Right renal cortex interstitium (tissue), 3 donors: ENCODE measurements around the gene SH3TC1. TPM values are rescaled to one million over a fixed set of nuclear protein-coding genes. Genes with fewer than 3 reads are reported as not detected.

Source experiments
- DNase-seq, 3 donors: peaks; one replicate each; pipeline ENCODE4 v3.0.0-alpha.2; 2013; ENCODE audit warnings: low read depth in 3 of 3, low spot score in 2 of 3
- polyA plus RNA-seq, 3 donors: library from polyadenylated mRNA; unstranded; fragments of 120-200 nt; gene quantifications; one replicate each; pipeline ENCODE4 v1.2.1, GENCODE V29; 2013; ENCODE audit not compliant: insufficient read length in 3 of 3

The SH3TC1 gene
- polyA plus RNA-seq, 3 donors: 19.3 to 22.3 (median 19.4) TPM

DNA sequence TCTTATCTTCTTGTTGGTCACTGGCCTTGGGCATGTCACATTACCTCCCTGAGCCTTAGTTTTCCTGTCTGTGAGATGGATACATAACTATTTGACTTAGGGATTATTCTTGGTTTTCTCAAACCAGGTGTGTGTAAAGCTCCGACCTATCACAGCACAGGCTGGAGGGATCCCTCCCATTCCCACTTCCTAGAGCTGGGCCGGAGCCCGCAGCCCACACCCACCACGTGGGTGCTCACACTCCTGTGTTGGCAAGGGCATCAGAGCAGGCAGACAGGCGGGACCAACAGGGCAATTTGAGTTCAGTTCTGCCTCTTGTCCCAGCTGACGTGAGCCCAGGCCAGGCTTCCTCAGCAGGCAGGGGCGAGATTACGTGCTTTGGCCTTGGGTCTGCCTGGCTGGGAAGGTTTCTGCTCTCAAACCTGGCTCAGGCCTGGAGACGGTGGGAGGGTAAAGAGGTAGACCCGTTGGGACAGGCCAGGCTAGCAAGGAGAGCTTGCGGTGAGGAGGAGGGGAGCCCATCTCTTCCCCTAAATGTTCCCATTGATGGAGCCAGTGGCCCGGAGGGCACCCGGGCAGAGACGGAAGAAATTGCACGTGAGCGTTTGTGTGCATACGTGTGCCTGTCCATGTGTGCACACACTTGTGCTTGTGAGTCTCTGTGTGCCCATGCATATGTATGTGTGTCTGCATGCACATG lies 734 bp upstream of the SH3TC1 start:
- DNase-seq: no peak

DNA sequence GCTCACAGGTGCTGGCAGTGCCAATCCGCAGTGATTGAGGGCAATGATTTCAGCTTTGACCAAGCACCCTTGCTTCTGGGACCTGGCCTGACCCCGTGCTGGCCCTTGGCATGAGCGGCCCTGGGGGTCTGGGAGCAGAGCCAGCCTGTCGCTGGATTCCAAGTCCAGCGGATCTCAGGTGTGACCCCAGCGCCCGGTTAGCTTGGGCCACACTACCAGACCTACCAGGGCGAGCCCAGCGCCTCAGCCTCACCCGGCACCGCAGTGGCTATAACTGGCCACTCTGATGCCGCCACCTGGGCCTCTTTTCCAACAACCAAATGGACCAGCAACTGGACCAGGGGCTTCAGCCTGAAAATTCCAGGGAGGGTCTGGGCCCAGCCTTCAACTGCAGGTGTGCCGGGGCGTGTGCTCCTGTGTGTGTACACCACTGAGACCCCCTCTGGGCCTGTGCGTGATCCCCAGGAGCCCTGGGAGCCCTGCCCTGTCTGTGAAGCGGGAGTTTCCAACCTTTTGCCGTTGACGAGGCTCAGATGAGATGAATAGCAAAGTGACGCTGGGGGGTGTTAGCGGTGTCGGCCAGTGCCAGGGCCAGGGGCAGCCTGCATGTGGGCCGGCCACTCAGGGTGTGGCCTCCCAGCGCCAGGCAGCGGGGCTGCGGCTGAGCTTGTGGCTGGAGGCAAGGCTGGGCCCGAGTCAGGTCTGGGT lies 658 bp downstream of the SH3TC1 start:
- DNase-seq: no peak

GRCh38 chr4:8200302-8200975 lies 1.3 kb downstream of the SH3TC1 start:
- no peak for DNase-seq

DNA sequence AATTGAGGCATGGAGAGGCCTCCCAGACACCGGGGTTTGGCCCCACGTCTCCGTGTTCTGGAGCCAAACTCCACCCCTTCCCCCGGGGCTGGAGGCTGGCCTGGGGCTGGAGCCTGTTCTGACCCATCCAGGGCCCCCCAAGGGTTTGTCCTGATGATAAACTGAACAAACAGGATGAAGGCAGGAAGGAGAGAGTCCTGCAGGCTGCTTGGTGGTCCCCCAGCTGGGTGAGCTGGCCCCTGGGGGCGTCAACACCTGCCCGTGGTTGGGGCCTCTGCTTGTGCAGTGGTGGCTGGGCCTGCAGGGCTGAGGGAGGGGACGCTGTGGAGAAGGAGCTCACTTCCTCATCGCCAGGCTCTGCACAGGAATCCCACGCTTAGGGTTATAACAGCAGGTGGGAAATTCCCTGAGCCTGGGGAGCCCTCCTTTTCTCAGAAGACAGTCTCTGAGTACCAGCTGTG lies 2.3 kb downstream of the SH3TC1 start:
- DNase-seq: no peak

DNA sequence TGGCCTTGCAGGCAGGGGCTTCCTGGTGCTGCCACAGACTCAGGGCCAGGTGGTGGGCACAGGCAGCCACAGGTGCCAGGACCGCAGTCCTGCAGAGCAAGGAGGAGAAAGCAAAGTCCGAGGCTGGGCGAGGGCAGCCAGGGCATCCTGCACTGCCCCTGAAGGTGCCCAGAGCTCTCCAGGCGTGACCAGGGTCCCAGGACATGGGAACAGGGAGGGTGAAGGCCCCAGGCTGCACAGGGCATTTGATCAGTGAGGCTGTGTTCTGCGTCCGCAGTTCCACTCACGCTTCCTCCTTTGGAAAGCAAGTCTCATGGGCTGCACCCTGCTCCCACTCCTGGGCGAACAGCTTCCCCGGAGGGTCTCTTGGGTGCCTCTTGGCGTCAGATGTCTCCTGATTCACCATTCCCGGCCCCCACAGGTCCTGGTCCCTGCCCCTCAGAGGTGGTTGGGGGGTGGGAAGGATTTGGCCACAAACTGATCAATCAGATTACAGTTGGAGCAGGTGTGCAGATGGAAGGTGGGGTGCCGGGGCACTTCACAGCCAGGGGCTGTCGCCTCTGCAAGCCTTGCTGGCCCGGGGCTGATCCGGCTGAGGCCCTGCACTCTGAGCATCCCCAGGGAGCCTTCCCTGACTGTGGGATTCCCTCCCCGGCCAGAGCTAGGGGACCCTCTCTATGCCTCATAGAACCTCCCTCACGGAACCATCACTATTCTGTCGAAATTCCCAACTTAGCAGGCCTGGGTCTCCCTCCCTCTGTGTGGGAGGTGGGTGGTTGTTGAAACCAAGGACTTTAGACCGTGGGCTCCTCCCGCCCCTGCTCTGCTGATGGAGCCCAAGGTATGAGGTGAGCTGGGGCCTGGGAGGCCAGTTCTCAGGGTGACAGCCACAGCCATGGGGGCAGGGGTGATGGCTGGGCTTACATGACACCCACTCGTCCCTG lies 3.3 kb downstream of the SH3TC1 start:
- DNase-seq: no peak

DNA sequence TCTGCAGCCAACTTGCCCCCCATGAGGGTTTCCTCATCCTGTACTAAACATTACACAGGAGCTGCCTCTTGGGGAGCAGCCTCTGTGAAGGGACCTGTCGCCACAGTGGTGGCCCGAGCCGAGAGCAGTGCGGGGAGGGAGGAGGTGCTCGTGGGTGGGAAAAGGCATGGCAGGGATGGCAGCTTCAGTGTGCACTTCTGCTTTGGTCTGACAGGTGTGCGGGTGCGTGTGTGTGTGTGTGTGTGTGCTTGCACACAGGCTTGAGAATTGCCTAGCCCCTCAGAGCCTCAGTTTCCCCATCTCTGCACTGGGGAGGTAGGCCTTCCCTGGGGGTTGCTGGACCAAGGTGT lies 3.9 kb downstream of the SH3TC1 start:
- no peak for DNase-seq

GRCh38 chr4:8203817-8204216 lies 4.7 kb downstream of the SH3TC1 start:
- DNase-seq: no peak

DNA sequence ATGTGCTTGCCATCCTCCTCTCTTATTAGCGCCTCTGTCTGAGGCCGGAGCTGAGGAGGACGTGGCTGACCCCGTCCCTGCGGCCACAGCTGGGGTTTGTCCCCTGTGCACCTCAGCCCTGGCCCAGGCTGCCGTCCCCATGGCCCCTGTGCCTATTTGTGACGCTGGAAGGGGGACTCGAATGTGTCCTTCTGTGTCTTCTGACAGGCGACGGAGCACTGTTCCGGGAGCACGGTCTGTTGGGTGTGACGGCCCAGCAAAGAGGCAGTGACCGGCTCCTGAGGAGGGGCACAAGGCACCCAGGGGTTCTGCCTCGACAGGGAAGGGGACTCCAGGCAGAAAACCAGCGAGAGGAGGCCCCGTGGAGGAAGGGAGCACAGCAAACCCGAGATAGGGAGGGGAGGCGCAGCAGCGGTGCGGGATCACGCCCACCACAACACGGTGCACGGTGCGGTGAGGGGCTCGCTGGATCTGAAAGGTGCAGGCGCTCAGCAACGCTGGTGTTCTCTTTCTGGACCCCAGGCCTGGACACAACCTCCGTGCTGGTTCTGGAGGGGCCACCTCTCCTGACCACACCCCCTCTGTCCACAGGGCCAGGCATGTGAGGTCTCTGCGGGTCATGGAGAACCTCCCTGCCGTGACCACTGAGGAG lies 5.6 kb downstream of the SH3TC1 start:
- no peak for DNase-seq

- DNase-seq: no peak
Measured at GRCh38 chr4:8205241-8205707, 6.2 kb downstream of the SH3TC1 start.

GRCh38 chr4:8205749-8206611 lies 6.9 kb downstream of the SH3TC1 start:
- no peak for DNase-seq

DNA sequence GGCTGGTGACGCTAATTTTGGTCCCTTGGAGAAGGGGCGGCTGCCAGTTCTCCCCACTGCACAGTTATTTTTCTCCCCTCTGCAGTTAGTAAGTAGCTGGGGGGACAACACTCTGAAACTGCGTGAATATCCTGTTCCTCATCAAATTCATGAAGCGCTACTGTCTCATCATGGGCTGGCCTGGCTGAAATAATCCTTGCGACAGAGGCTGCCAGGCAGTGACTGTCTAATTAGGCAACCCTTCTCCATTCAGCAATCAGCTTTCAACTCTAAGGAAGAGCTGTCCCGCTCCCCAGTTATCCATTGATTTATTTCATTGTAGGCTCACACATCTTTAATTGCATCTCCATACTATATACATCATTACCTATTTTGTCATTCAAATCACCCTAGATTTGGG lies 8.2 kb downstream of the SH3TC1 start:
- DNase-seq: no peak

DNA sequence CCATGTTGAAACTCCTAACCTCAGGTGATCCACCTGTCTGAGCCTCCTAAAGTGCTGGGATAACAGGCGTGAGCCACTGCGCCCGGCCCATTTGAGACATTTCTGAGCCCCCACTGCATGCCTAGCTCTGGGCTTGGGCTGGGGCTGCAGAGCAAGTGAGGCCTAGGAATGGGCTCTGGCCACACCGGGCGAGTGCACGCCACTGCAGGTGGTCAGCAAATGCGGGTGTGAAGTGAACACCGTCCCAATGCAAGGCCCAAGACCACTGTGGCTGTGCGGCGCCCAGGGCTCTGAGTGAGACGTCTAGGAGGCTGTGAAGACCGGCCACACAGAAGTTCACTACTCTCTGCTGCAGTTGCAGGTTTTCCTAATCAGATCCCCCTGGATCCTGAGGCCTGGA lies 9.5 kb downstream of the SH3TC1 start:
- DNase-seq: no peak

DNA sequence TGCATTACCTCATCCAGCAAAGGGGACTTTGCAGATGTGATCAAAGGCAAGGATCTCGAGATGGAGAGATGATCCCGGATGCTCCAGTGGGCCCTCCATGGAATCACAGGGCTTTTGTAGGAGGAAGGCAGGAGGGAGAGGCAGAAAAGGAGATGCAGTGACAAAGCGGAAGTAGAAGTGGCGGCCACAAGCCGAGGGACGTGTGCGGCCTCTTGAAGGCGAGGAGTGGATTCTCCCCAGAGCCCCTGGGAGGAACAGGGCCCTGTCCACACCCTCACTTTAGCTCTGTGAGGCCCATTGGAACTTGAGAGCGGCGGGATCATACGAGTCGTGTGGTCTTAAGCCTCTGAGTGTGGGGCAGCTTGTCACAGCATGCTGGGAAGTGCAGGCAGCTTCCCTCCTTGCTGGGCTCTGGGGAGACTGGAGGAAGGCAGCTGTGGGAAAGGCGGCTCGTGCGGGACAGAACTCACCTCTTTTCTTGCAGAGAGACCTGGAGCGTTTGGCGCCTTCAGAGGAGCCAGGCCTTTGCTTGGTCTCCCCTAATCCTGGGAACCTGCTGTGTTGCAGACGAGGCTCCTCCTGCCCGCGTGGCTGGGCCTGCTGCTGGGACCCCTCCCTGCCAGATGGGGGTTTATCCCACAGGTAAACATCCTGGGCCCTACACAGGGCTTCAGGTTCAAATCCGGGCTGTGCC lies 10.2 kb downstream of the SH3TC1 start:
- DNase-seq: no peak

- DNase-seq: no peak
Measured at GRCh38 chr4:8210010-8210409, 10.9 kb downstream of the SH3TC1 start.

GRCh38 chr4:8210616-8211015 lies 11.5 kb downstream of the SH3TC1 start:
- DNase-seq: no peak

GRCh38 chr4:8211251-8211650 lies 12.2 kb downstream of the SH3TC1 start:
- DNase-seq: no peak

- DNase-seq: no peak
Measured at GRCh38 chr4:8211737-8212581, 12.9 kb downstream of the SH3TC1 start.

GRCh38 chr4:8212622-8213021 lies 13.5 kb downstream of the SH3TC1 start:
- no peak for DNase-seq
